Large intestine (tissue), 3 donors: ENCODE measurements around the gene BBS10. TPM values are rescaled to one million over a fixed set of nuclear protein-coding genes. Genes with fewer than 3 reads are reported as not detected.

Experiments used
- DNase-seq, 2 donors: peaks; one replicate each; pipeline versions ENCODE4 v3.0.0 to v3.0.0-alpha.2; 2013
- H3K27ac ChIP-seq: one replicate; pipeline ENCODE4 v1.5.1; 2013; ENCODE audit warnings: low read length
- H3K27me3 ChIP-seq: 2 replicates; pipeline ENCODE4 v1.6.1; 2013; ENCODE audit warnings: low read length; ENCODE audit not compliant: control insufficient read depth, insufficient read depth
- H3K36me3 ChIP-seq: 2 replicates; pipeline ENCODE4 v1.6.1; 2013; ENCODE audit warnings: low read length; ENCODE audit not compliant: control insufficient read depth, insufficient read depth
- H3K4me1 ChIP-seq: one replicate; pipeline ENCODE4 v1.6.1; 2013; ENCODE audit warnings: low read length; ENCODE audit not compliant: control insufficient read depth, insufficient read depth
- H3K4me3 ChIP-seq: one replicate; pipeline ENCODE4 v1.5.1; 2013; ENCODE audit warnings: low read length
- H3K9me3 ChIP-seq: one replicate; pipeline ENCODE4 v1.6.1; 2013; ENCODE audit warnings: mild to moderate bottlenecking, low read depth, low read length, moderate library complexity; ENCODE audit not compliant: control insufficient read depth
- WGBS: methylation state at CpG from one replicate; pipeline ENCODE4 v1.1.5; 2013; ENCODE audit warnings: low lambda C conversion rate; ENCODE audit not compliant: insufficient coverage; 5-methylcytosine and 5-hydroxymethylcytosine counted together
- polyA plus RNA-seq: library from polyadenylated mRNA; unstranded; fragments of 120-200 nt; gene quantifications from one replicate; pipeline ENCODE4 v1.2.1, GENCODE V29; 2013

The BBS10 gene
- polyA plus RNA-seq, 1 donor: 12.6 TPM

DNA sequence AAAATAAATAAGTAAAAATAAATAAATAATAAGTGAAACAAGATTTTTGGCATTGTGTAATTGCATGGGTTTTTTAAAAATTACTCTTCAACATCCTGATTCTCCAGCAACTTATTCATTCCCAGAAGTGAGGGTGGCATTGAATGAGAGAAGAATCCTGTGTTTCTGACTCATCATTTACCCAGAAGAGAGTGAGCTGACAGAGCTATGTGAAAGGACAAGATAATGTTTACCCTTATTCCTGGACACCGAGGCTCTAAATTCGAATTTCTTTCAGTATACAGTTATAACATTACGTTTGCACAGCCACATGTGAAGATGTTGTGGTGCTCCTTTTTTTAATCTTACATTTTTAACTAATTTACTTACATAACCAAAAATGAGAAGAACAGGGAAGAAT, 36.4 kb downstream of the BBS10 start:
- H3K27me3 ChIP-seq: no peaks in the 10 kb centered on the region
- H3K9me3 ChIP-seq: no peaks in the 10 kb centered on the region
- WGBS: no CpG with 5 or more reads among the region's 3 CpGs
- no peak for DNase-seq
- no peaks in the 10 kb centered on the region for H3K4me1 ChIP-seq
- no peak overlapping the region for H3K27ac ChIP-seq
- H3K4me3 ChIP-seq: no peak overlapping the region
- H3K36me3 ChIP-seq: no peaks in the 10 kb centered on the region

GRCh38 chr12:76310110-76310509, 38.1 kb downstream of the BBS10 start:
- H3K4me3 ChIP-seq: no peak overlapping the region
- H3K36me3 ChIP-seq: no peaks in the 10 kb centered on the region
- no peak for DNase-seq

GRCh38 chr12:76308866-76309265, 39.3 kb downstream of the BBS10 start:
- WGBS: 60% methylated on average over 1 of the region's 3 CpGs
- DNase-seq: no peak
- Histone ChIP-seq H3K4me1 (no peaks in the 10 kb centered on the region), H3K27ac (no peak overlapping the region), H3K36me3 (no peaks in the 10 kb centered on the region), H3K4me3 (no peak overlapping the region), H3K9me3 (no peaks in the 10 kb centered on the region), H3K27me3 (no peaks in the 10 kb centered on the region)

More at GRCh38 chr12:76310110-76310509, 38.1 kb downstream of the BBS10 start:
- H3K27ac ChIP-seq: no peak overlapping the region
- no peaks in the 10 kb centered on the region for H3K4me1 ChIP-seq
- no peaks in the 10 kb centered on the region for H3K27me3 ChIP-seq
- H3K9me3 ChIP-seq: no peaks in the 10 kb centered on the region

DNA sequence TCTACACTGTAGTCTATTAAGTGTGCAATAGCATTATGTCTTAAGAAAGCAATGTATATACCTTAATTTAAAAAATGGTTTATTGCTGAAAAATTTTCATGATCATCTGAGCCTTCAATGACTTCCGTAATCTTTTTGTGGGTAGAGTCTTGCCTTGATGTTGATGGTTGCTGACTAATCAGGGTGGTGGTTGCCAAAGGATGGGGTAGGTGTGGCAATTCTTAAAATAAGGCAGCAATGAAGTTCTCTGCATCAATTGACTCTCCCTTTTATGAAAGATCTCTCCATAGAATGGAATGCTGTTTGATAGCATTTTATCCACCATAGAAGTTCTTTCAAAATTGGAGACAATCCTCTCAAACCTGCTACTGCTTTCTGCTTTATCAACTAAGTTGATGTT, 41.1 kb downstream of the BBS10 start:
- no peak for DNase-seq
- Histone ChIP-seq H3K36me3 (no peaks in the 10 kb centered on the region), H3K27me3 (no peaks in the 10 kb centered on the region), H3K27ac (no peak overlapping the region), H3K4me3 (no peak overlapping the region), H3K9me3 (no peaks in the 10 kb centered on the region), H3K4me1 (no peaks in the 10 kb centered on the region)
- no CpG with 5 or more reads among the region's 1 CpG for WGBS

DNA sequence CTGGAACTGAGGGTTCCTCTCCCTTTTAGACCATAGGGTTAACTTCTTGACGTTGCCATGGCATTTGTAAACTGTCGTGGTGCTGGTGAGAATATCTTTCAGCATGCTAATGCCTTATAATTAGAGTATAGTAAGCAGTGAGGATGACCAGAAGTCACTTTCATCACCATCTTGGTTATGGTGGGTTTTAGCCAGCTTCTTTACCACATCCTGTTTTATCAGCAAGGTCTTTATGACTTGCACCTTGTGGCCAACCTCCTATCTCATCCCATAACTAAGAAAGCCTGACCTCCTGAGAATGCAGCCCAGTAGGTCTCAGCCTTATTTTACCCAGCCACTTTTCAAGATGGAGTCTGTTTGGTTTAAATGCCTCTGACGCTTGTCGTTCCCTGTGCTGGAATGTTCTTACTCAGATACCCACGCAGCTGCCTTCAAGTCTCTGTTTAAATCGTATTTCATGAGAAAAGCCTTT, 44.2 kb downstream of the BBS10 start:
- Histone ChIP-seq H3K27ac (no peak overlapping the region), H3K4me3 (no peak overlapping the region), H3K36me3 (no peaks in the 10 kb centered on the region), H3K4me1 (no peaks in the 10 kb centered on the region), H3K27me3 (no peaks in the 10 kb centered on the region), H3K9me3 (no peaks in the 10 kb centered on the region)
- DNase-seq: no peak
- no CpG with 5 or more reads among the region's 6 CpGs for WGBS

- H3K27me3 ChIP-seq: no peaks in the 10 kb centered on the region
- no peak for DNase-seq
- no CpG with 5 or more reads among the region's 2 CpGs for WGBS
- H3K4me1 ChIP-seq: no peaks in the 10 kb centered on the region
- no peaks in the 10 kb centered on the region for H3K9me3 ChIP-seq
- no peak overlapping the region for H3K4me3 ChIP-seq
- no peak overlapping the region for H3K27ac ChIP-seq
- no peaks in the 10 kb centered on the region for H3K36me3 ChIP-seq
Measured at GRCh38 chr12:76303365-76303764, 44.9 kb downstream of the BBS10 start.

- no peak overlapping the region for H3K27ac ChIP-seq
- H3K4me1 ChIP-seq: no peaks in the 10 kb centered on the region
- no peak for DNase-seq
- no peak overlapping the region for H3K4me3 ChIP-seq
- WGBS: 63% methylated on average over 2 of the region's 6 CpGs
- H3K27me3 ChIP-seq: no peaks in the 10 kb centered on the region
- no peaks in the 10 kb centered on the region for H3K9me3 ChIP-seq
- H3K36me3 ChIP-seq: no peaks in the 10 kb centered on the region
Measured at GRCh38 chr12:76300297-76300665, 47.9 kb downstream of the BBS10 start.

DNA sequence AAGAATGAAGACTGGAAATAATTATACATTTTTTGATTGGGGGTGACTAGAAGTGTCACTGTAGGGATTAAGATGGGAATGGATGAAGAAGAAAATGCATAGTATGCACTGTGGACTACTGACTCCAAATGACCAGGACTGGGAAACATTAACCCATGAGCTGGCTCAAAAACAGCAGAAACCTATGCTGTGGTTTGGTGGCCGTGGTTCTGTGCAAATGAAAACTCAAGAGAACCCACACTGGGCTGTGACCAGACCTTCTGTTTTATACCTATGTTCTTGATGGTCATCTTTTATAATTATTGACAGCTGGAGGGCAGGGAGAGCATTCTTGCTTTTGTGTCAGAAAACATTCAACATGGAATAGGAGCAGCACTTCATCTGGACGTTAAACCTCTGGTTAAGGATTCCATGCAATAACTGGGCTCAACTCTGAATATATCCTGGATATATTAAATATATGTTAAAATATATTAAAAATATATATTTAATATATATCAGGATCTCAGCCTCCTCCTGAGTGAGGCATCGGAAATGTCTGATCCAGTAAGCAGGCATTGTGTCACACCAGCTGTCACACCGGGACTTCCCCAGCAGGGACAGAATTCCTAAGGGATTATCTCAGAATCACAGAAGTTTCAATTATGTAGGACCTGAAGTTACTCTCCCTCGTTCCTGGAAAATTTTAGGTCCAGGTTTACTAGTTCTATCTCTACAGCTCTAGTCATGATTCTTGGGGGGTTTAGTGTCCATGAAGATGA, 48.5 kb downstream of the BBS10 start:
- Histone ChIP-seq H3K27ac (no peak overlapping the region), H3K36me3 (no peaks in the 10 kb centered on the region), H3K4me1 (no peaks in the 10 kb centered on the region), H3K27me3 (no peaks in the 10 kb centered on the region), H3K9me3 (no peaks in the 10 kb centered on the region), H3K4me3 (no peak overlapping the region)
- no peak for DNase-seq
- WGBS: no CpG with 5 or more reads among the region's 5 CpGs

Other genes with a start within 250 kb of the BBS10 start
- 24.9 TPM for gene OSBPL8, start 211.4 kb upstream of the BBS10 start, polyA plus RNA-seq